Esophagus squamous epithelium (tissue), 4 donors: Measurements from ENCODE around the gene DHCR24.

Source experiments
- POLR2A ChIP-seq, 4 donors: fragments of 450-650 bp; IDR thresholded peaks; one replicate each; pipeline ENCODE4 v1.6.1; 2017; ENCODE audit warnings: antibody characterized with exemption in 4 of 4, mild to moderate bottlenecking in 4 of 4, moderate library complexity in 3 of 4
- TF ChIP-seq, protein P1 (sequence below), 6 experiments: fragments of 450-650 bp in 4 of 6; fragments of 200-600 bp in 2 of 6; sonication (generic) in 2 of 6; IDR thresholded peaks; one replicate each; pipeline ENCODE4 v1.5.1; 2016 to 2019; ENCODE audit warnings: antibody characterized with exemption in 6 of 6, mild to moderate bottlenecking in 4 of 6, moderate library complexity in 4 of 6

DNA sequence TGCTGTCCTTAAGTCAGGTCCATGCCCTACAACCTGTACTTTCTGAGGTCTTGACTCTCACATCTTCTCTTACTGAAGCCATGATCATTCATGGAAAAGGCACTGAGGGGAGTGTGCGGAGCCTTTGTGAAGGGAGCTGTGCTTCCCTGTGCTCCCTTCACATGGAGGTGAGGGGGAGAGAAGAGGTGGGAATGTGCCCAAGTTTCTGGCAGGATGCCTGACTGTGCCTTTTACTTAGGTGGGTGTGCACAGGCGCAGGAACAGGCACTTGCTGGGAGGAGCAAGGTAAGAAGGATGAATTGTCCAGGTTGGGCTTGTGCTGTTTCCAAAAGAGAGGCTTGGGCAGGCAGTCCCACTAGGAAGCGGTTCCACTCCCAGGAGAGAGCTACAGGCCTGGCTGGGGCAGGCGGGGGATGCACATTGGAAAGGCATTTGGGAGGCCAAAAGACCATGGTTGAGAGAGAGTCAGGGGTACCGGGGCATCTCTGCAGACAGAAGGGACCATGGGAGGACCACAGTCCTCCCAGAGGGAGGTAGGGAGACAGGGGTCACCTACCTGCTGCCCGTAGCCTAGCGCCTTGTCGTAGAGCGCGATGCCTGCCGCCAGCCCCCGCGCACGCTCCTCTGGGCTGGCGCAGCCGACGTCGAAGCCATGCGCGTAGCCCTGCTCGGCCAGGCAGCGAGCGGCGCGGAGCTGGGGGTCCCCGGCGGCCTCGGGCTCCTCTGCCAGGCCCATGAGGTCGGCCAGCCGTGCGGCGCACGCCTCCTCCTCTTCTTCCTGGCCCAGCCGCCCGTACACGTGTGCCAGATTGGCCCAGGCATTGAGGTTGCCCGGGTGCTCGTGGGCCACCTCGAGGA lies 86.7 kb downstream of the DHCR24 start:
- TF ChIP-seq, protein P1, sequence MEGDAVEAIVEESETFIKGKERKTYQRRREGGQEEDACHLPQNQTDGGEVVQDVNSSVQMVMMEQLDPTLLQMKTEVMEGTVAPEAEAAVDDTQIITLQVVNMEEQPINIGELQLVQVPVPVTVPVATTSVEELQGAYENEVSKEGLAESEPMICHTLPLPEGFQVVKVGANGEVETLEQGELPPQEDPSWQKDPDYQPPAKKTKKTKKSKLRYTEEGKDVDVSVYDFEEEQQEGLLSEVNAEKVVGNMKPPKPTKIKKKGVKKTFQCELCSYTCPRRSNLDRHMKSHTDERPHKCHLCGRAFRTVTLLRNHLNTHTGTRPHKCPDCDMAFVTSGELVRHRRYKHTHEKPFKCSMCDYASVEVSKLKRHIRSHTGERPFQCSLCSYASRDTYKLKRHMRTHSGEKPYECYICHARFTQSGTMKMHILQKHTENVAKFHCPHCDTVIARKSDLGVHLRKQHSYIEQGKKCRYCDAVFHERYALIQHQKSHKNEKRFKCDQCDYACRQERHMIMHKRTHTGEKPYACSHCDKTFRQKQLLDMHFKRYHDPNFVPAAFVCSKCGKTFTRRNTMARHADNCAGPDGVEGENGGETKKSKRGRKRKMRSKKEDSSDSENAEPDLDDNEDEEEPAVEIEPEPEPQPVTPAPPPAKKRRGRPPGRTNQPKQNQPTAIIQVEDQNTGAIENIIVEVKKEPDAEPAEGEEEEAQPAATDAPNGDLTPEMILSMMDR (IDR thresholded peaks at IDR 0.05) = no peak
- TF ChIP-seq POLR2A (IDR thresholded peaks at IDR 0.05) = no peak
